Activated CD4-positive, alpha-beta T cell treated with anti-CD3 and anti-CD28 coated beads for 24 hours (primary cell): ENCODE measurements around the gene PBX3.

Source experiments
- DNase-seq, 2 donors: peaks; one replicate each; pipeline ENCODE4 v3.0.0-alpha.2; 2020; ENCODE audit warnings: low read depth in 2 of 2

Gene PBX3

GRCh38 chr9:125906144-125906543, 159.0 kb downstream of the PBX3 start:
- DNase-seq = no peak

- no peak for DNase-seq
Measured at GRCh38 chr9:125906893-125907292, 159.7 kb downstream of the PBX3 start.

- DNase-seq = no peak
Measured at GRCh38 chr9:125908136-125908535, 161.0 kb downstream of the PBX3 start.

- no peak for DNase-seq
Measured at GRCh38 chr9:125908966-125909365, 161.8 kb downstream of the PBX3 start.

- no peak for DNase-seq
Measured at GRCh38 chr9:125909459-125909858, 162.3 kb downstream of the PBX3 start.

GRCh38 chr9:125910286-125910685, 163.1 kb downstream of the PBX3 start:
- no peak for DNase-seq

GRCh38 chr9:125911861-125912644, 164.9 kb downstream of the PBX3 start:
- no peak for DNase-seq

GRCh38 chr9:125912667-125913066, 165.5 kb downstream of the PBX3 start:
- no peak for DNase-seq

- no peak for DNase-seq
Measured at GRCh38 chr9:125913551-125913950, 166.4 kb downstream of the PBX3 start.

- no peak for DNase-seq
Measured at GRCh38 chr9:125914411-125914810, 167.2 kb downstream of the PBX3 start.

GRCh38 chr9:125915606-125916005, 168.4 kb downstream of the PBX3 start:
- DNase-seq = no peak

- DNase-seq = no peak
Measured at GRCh38 chr9:125919565-125919964, 172.4 kb downstream of the PBX3 start.

- no peak for DNase-seq
Measured at GRCh38 chr9:125920402-125920801, 173.2 kb downstream of the PBX3 start.

- no peak for DNase-seq
Measured at GRCh38 chr9:125922854-125923253, 175.7 kb downstream of the PBX3 start.

- no peak for DNase-seq
Measured at GRCh38 chr9:125924351-125924750, 177.2 kb downstream of the PBX3 start.

GRCh38 chr9:125926936-125927335, 179.8 kb downstream of the PBX3 start:
- no peak for DNase-seq

- no peak for DNase-seq
Measured at GRCh38 chr9:125929846-125930245, 182.7 kb downstream of the PBX3 start.

- no peak for DNase-seq
Measured at GRCh38 chr9:125931211-125931610, 184.0 kb downstream of the PBX3 start.

- no peak for DNase-seq
Measured at GRCh38 chr9:125932012-125932411, 184.8 kb downstream of the PBX3 start.

GRCh38 chr9:125932746-125933455, 185.7 kb downstream of the PBX3 start:
- DNase-seq = no peak

GRCh38 chr9:125942125-125942524, 195.0 kb downstream of the PBX3 start:
- DNase-seq = no peak

GRCh38 chr9:125943831-125944230, 196.7 kb downstream of the PBX3 start:
- no peak for DNase-seq

- no peak for DNase-seq
Measured at GRCh38 chr9:125946397-125946796, 199.2 kb downstream of the PBX3 start.
